GM12864 (cell line): Measurements from ENCODE around the gene RTN4RL1.

ENCODE experiments used
- DNase-seq: peaks from one replicate; pipeline ENCODE4 v3.0.0-alpha.2; 2011; ENCODE audit warnings: low read depth
- H3K4me3 ChIP-seq: 2 replicates; pipeline ENCODE4 v1.5.1; 2011; ENCODE audit warnings: mild to moderate bottlenecking, low read depth, low read length, control low read depth
- CTCF ChIP-seq: IDR thresholded peaks from 2 replicates; pipeline ENCODE4 v1.5.1; 2011; ENCODE audit warnings: low read depth, mild to moderate bottlenecking, moderate library complexity, low read length, control low read depth, inconsistent platforms; ENCODE audit errors: missing control alignments

The RTN4RL1 gene

GRCh38 chr17:2037155-2037554, 12.0 kb upstream of the RTN4RL1 start:
- DNase-seq, result no peak
- no peak overlapping the region for H3K4me3 ChIP-seq
- TF ChIP-seq CTCF, result no peak

DNA sequence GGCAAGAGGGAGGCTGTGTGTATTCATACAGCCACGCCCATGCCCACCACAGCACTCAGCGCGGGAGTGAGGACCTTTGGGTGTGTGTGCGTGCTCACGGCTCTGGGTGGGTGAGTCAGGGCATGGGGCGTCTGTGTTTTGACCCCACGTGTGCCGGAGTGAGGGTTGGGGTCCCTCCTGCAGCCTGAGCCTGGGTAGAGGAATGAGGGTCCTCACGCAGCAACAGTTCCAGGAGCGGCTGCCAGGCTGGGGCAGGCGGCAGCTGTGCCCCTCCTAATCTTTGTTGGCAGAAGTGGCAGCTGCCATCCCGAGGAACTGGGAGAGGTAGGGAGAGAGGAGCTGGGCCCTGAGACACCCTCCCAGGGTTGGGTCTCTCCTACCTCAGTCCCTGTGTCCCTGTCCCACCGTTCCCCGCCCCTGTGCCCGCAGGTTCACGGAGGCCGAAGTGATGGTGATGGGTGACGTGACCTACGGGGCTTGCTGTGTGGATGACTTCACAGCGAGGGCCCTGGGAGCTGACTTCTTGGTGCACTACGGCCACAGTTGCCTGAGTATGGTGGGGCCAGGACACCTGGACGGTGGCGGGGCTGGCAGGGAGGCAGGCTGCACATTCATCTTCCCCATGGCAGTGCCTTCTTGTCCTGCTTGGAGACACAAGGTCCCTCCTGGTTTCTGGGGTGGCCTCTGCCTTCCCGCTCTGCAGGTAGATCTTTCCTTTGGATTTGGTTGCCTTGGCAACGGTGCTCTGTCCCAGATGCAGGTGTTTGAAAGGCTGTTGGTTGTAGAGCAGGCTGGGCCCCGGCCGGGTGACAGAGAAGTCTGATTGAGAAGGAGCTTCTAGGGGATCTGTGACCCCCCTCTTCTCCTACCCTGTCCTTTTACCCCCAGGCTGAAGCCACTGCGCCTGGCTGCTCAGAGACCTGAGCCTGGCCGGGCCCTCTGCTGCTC, 10.7 kb upstream of the RTN4RL1 start:
- no peak for DNase-seq
- no peak for TF ChIP-seq CTCF

GRCh38 chr17:2034806-2035540, 9.8 kb upstream of the RTN4RL1 start:
- DNase-seq, result no peak
- TF ChIP-seq CTCF, result no peak

More for the DNA sequence above, 10.7 kb upstream of the RTN4RL1 start:
- no peak overlapping the region for H3K4me3 ChIP-seq

GRCh38 chr17:2034157-2034556, 9.0 kb upstream of the RTN4RL1 start:
- DNase-seq, result no peak
- no peak overlapping the region for H3K4me3 ChIP-seq
- TF ChIP-seq CTCF, result no peak

More at GRCh38 chr17:2034806-2035540, 9.8 kb upstream of the RTN4RL1 start:
- no peak overlapping the region for H3K4me3 ChIP-seq

GRCh38 chr17:2033153-2033552, 8.0 kb upstream of the RTN4RL1 start:
- no peak for DNase-seq
- no peak for TF ChIP-seq CTCF
- no peak overlapping the region for H3K4me3 ChIP-seq

- no peak for DNase-seq
- H3K4me3 ChIP-seq, result peak overlapping the region; percentile 95
- peak; percentile 69 for TF ChIP-seq CTCF
Observed at GRCh38 chr17:2030779-2031163, 5.6 kb upstream of the RTN4RL1 start.
